Cardiac septum (tissue), 1 donor: ENCODE data around the gene NPHP4. TPM values are rescaled to one million over a fixed set of nuclear protein-coding genes. Genes with fewer than 3 reads are reported as not detected.
A peak's percentile ranks its signal among the peaks of the same experiment; 100 is the strongest.

Source experiments
- DNase-seq: peaks from one replicate; pipeline ENCODE4 v3.0.0-alpha.2; 2020; ENCODE audit warnings: low spot score
- intact Hi-C: fragments of 100-400 bp; cut with DNase I; formaldehyde crosslinking; loops from one replicate; pipeline ENCODE4 v1.14.0; 2022
- total RNA-seq: library from RNA; stranded (reverse); fragmentation: NEBNext Ultra II Directional; extraction: Animal tissue kit (Norgen Biotek cat#: 25700); gene quantifications from one replicate; pipeline ENCODE4 v1.2.1, GENCODE V29; 2021
- donor health status: DM: no; HTN: no; CAD: no.

Gene NPHP4
- total RNA-seq, 1 donor from 2014 or later = 6.6 TPM

- intact Hi-C loops = no loop called here
Measured at GRCh38 chr1:5944154-5944842, 47.9 kb downstream of the NPHP4 start.

DNA sequence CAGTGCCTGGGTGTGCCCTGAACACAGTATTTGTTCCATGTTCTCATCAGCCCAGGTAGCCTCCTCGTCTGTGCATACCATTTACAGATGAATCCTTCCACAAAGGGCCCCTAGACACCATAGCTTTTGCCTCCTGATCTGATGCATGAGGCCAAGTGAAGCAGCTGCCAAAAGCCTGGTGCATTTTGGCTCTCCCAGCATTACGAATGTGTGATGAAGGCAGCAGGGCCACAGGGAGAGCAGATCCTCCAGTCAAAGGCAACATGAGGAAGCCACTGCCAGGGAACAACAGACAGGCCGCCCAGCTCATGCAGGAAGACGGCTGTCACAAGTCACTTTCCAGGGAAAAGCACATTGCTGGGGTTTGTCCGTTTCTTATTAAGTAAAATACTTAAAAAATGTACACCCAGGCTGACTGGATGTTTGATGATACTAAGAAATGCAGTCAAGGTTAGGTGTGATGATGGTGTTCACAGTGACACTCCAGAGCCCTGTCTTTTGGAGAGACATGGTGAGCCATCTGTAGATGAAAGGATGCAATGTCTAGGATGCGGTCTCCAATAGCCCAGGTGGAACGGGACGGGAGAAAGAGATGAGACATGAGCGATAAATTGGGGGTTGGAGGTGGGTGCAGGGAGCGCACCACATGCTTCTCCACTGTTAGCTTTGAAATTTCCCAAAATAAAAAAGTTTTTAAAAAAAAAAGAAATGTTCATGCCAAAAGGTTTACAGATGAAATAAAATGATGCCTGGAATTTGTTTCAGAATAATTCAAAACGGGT, 48.7 kb downstream of the NPHP4 start:
- peak; percentile 51 for DNase-seq
- intact Hi-C loops = no loop called here

More at GRCh38 chr1:5944154-5944842, 47.9 kb downstream of the NPHP4 start:
- DNase-seq = peak; percentile 26

DNA sequence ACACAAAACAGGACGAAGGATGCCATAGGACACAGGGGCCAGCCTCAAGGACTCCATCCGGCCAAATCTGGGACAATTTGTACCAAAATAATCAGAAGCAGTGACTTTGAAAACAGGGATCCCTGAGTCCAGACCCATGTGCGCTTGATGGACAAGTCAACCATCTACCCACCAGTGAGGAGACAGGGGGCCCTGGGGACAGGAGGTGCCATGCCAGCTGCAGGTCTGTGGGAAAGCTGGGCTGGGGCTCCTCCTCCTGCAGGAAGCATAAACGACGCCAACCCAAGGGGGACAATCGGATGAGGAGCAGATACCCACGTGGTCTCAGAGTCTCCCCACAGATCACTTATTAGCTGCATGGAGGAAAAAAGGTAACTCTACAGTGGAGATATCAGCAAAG, 50.6 kb downstream of the NPHP4 start:
- no peak for DNase-seq
- intact Hi-C loops = no loop called here

- DNase-seq = no peak
- intact Hi-C loops = no loop called here
Measured at GRCh38 chr1:5940723-5941407, 51.4 kb downstream of the NPHP4 start.

DNA sequence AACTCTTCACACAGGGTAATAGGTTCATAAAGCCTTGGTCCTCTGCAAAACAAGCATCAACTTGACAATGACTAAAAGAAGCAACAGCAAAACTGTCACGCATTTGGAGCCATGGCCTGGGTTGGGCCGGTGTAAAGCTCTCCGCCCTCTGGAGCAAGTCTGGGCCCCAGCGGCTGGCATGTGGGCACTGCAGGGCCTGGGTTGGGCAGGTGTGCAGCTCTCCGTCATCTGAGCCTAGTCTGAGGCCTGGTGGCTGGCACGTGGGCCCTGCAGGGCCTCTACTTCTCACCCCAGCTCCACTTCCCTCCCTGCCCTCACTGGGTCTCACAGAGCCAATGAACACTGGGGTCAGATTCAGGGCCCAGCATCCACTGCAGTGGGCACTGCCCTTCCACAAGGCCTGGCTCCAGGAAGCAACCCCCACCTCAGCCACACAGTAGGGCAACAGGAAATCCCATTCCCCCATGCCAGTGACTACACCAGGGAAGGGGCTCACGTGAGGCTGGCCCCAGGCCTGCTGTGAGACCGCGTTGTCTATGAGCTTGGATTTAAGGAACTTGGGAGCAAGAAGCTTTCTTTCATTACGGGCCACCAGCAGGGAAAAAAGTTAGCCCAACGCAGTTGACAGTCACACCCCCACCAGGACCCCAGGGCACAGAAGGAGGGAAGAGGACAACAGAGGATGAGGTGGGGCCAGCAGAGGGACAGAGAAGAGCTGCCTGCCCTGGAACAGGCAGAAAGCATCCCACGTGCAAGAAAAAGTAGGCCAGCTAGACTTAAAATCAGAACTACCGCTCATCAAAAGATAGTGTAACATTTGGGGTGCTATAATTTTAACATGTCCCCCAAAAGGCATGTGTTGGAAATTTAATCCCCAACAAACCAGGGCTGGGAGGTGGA, 52.7 kb downstream of the NPHP4 start:
- intact Hi-C loops = no loop called here
- no peak for DNase-seq

GRCh38 chr1:5938101-5938646, 54.1 kb downstream of the NPHP4 start:
- DNase-seq = peak; percentile 73
- intact Hi-C loops = no loop called here

DNA sequence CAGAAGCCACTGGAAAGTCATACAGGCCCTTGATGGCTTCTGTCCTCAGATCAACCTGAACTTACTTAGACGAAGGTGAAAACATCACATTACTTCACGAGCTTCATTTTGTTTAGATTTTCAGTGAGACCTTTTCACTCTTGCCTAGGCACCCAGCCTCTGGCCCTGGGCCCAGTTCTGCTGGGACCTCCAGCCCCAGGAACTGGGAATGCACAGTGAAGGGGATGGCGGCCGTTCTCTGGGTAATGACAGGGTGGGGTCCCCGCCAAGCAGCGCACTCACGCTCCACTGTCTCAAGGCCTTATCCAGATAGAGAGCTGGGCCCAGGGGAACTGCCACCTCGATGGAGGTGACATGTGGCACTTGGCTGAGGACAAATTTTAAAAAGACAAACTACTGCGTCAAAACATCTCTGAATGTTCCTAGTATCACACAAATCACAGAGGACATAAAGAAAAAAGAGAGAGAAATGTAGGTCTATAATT, 54.8 kb downstream of the NPHP4 start:
- DNase-seq = peak; percentile 22
- intact Hi-C loops = no loop called here

- DNase-seq = peak; percentile 68
- intact Hi-C loops = no loop called here
Measured at GRCh38 chr1:5936621-5937372, 55.4 kb downstream of the NPHP4 start.

DNA sequence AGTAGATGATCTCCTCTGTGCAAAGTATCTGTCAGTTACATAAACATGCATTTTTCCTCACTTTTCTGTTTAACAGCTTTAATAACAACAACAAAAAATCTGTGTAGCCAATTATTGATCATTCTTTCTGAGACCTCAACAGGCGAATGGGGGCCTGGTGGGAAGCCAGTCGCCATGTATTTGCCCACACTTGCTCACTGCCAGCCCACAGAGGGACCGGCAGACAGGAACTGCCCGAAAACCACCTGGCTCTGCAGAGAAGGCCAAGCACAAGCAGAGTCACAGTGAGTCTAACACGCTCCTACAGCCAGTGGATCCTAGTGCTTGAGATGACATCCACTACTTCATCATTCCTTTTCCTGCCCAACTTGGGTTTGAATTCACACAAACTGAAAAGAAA, 56.1 kb downstream of the NPHP4 start:
- peak; percentile 17 for DNase-seq
- intact Hi-C loops = no loop called here

GRCh38 chr1:5935026-5935425, 57.2 kb downstream of the NPHP4 start:
- intact Hi-C loops = no loop called here
- no peak for DNase-seq

DNA sequence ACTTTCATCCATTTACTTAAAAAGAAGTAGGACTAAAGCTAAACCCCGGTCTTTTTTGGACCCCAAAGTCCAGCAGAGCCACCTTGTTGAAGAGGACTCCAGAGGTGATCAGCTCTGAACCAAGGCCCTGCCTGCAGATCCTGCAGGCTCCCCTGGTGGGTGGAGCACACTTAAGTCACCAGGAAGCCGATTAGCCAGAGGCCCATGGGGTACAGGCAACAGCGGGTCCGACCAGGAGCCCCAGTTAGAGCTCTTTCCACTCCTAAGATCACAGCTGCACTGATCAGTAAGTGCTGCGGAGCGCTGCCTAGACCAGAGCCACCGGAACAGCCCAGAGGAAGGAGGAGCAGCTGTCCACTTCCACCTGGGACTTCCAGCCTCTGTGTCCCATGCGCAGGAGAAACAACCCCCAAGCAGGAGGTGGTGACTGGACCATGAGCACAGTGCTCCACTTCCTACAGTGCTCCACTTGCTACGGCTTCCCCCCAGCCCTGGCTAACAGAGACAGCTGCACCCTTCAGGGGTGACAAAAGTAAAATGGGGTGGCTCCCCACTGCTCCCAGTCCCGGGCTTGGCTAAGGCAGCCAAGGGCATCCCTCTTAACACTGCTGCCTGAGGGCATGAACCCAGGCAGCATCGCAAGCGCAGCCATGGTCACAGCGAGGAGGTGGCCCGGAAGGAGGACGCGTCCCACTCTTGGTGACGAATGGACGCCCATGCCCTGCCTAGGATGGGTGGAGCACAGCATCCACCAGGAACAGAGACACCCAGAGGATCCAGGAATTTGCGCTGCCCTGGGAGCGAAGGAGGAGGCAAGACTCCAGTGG, 58.0 kb downstream of the NPHP4 start:
- peak; percentile 22 for DNase-seq
- intact Hi-C loops = no loop called here

DNA sequence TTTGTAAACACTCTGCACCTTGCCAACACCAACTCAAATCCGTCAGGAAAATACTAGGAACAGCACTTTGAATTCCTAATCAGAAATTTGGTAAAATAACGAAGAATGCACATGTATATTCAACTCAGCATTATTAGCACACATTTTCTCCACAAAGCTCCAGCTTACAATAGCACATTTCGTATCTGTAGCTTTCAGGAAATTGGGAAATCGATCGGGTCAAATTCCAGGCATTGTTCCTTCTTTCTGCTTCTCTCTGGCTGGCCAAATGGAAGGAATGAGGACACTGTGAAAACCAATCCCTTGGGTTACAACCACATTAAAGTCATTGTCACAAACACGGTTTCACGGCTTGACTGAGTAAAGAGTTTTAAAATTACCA, 58.6 kb downstream of the NPHP4 start:
- peak; percentile 22 for DNase-seq
- intact Hi-C loops = no loop called here

DNA sequence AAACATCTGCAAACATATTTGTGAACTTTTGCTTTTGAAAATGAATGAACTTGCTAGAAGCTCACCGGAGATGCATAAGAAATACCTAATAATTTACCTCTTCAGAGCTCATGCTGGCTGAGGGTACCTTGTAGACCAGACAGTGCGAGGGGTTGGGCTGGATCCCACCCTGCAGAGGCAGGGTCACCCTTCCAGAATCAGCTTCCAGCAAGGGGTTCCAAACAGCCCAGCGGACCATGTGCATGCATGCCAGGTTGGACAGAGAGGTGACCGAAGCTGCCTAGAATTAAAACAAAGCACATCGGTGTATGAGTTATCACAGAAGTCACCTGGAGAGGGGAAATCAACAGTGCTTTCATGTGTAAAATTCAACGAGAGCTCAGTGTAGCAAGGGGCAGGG, 59.2 kb downstream of the NPHP4 start:
- intact Hi-C loops = no loop called here

GRCh38 chr1:5928714-5929400, 63.4 kb downstream of the NPHP4 start:
- intact Hi-C loops = no loop called here
- DNase-seq = no peak

More for the DNA sequence above, 59.2 kb downstream of the NPHP4 start:
- DNase-seq = peak; percentile 35

DNA sequence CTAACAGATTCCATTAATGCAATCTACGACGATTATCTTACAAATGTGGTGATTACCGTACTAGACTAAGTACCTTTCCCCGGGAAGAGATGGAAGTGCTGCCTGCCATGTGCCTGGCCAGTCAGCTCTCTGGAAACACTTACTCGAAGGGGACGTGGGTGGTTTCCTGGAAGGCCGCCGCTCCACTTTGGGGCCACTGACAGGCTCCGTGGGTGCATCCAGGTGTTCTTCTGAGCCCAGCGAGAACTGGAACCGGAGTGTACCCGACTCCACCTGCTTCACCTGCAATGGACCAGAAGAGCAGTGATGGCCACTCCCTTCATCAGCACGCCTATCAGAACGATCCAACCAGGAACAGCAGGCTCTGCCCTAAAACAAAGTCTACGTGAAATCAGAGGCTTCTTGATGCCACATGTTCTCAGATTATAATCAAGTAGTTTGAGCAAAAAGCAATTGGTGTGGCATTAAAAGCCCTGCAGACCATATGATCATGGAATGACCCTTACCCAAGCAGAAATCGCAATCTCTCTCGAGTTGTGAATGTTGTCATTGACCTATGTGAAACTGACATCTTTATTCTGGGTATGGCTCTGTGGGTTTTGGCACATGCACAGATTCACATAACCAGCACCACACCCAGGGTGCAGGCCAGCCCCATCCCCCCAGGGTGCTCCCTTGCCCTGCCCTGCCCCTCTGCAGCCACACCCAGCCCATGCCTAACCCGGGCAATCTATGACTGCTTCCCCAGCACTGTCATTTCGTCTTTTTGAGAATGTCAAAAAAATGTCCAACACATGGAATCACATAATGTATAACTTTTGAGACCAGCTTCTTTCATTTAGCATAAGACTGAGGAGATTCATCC, 64.5 kb downstream of the NPHP4 start:
- peak; percentile 43 for DNase-seq
- intact Hi-C loops = no loop called here
